HG03521 (cell line): ENCODE results near the gene PCNX2.
"Not testable (repeated sequence)": the region's sequence is repeated elsewhere in the genome, so short reads cannot be mapped to it uniquely, and the experiment has no call there.

Experiments
- ATAC-seq: cut with Tn5 transposase; IDR thresholded peaks from one replicate; pipeline ENCODE4 v1.9.1; 2021; ENCODE audit warnings: mild to moderate bottlenecking, moderate library complexity; ENCODE audit not compliant: unreplicated experiment

PCNX2 gene

GRCh38 chr1:233170741-233171140 lies 124.8 kb downstream of the PCNX2 start:
- no peak for ATAC-seq

- ATAC-seq, result no peak
Observed at GRCh38 chr1:233168384-233168783, 127.1 kb downstream of the PCNX2 start.

DNA sequence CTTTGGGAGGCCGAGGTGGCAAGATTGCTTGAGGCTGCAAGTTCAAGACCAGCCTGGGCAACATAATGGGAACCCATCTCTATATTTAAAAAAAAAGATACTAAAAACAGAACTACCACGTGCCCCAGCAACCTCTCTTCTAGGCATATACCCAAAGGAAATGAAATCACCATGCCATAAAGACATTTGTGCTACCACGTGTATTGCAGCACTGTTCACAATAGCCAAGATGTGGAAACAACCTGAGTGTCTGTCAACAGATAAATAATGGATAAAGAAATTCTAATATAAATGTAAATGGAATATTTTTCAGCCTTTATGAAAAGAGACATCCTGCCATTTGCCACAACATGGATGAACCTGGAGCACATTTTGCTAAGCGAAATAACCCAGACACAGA lies 128.6 kb downstream of the PCNX2 start:
- no peak for ATAC-seq

- ATAC-seq, result no peak
Observed at GRCh38 chr1:233163696-233164095, 131.8 kb downstream of the PCNX2 start.

DNA sequence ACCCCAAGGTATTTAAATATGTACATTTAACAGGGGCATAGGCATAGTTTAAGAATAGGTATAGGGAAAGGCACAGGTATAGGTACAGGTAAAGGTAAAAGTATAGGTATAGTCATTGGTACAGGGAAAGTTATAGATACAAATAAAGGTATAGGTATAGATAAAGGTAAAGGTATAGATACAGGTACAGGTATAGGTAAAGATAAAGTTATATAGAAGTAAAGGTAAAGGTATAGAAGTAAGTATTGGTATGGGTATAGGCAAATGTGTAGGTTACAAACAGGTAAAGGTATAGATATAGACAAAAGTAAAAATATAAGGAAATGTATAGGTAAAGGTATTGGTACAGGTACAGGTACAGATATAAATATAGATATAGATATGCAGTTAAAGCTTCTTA lies 137.2 kb downstream of the PCNX2 start:
- ATAC-seq, result no peak

DNA sequence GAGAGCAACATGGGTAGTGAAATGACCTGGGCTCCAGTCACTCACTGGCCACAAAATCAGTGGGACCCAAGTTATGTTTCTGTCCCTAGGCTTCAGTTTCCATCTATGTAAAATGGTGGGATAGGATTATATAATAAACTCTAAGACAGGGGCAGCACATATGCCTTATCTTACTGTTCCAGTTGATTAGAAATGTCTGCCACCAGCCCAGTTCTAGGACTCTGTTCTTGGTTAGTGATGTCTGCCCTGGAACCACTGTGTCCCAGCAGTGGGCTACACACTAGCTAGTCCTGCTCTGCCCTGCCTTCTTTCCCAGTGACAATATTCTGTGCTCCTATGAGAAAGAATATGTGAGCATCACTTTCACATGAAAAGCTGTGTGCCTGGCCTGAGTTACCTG lies 138.3 kb downstream of the PCNX2 start:
- ATAC-seq, result no peak

GRCh38 chr1:233151861-233152260 lies 143.7 kb downstream of the PCNX2 start:
- no peak for ATAC-seq

GRCh38 chr1:233144434-233144833 lies 151.1 kb downstream of the PCNX2 start:
- ATAC-seq, result no peak

GRCh38 chr1:233143241-233143640 lies 152.3 kb downstream of the PCNX2 start:
- no peak for ATAC-seq

DNA sequence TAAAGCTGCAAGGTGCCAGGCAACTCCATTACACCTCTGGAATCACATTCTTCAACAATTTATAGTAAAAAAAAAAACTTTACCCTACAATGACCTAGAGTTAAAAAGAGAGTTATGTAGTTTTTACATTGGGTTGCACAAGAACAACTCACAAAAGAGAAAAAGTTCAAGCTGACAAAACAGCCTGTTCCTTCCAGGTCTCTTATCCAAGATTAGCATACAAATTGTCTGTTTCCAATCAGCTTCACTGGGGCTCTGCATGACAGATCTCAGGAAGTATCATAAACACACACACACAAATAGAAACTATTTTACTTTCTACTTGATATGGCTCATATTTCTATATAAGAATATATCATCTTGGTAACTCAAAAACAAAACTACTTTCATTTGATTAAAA lies 154.6 kb downstream of the PCNX2 start:
- ATAC-seq, result no peak

GRCh38 chr1:233140499-233140898 lies 155.0 kb downstream of the PCNX2 start:
- ATAC-seq, result no peak

- ATAC-seq, result no peak
Observed at GRCh38 chr1:233138788-233139585, 156.5 kb downstream of the PCNX2 start.

DNA sequence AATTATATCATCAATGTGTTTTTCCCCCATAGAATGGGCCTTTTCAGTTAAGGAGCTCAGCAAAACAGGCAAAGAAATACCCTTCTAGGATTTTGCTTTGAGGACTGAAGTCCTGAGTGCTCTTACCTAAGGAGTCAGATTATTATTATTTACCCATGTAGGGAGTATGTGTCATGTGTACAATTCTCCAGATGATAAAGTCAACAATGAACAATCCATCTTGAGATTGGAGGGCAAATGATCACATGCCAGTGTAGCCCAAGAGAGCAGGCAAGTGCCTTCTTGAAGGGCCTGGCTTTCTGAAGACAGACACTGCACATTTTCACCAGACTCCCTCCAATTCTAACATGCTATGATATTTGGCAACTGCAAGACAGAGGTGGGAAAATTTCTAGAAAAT lies 159.7 kb downstream of the PCNX2 start:
- no peak for ATAC-seq

- no peak for ATAC-seq
Observed at GRCh38 chr1:233132445-233132844, 163.1 kb downstream of the PCNX2 start.

DNA sequence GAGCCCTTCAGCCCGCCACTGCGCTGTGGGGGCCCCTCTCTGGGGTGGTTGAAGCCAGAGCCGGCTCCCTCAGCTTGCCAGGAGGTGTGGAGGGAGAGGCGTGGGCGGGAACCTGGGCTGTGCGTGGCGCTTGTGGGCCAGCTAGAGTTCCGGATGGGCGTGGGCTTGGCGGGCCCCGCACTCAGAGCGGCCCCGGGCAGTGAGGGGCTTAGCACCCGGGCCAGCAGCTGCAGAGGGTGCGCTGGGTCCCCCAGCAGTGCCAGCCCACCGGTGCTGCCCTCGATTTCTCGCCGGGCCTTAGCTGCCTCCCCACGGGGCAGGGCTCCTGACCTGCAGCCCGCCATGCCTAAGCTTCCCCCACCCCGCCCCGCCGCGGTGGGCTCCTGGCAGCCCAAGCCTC lies 166.5 kb downstream of the PCNX2 start:
- not testable (repeated sequence) for ATAC-seq

- no peak for ATAC-seq
Observed at GRCh38 chr1:233127157-233127556, 168.4 kb downstream of the PCNX2 start.

DNA sequence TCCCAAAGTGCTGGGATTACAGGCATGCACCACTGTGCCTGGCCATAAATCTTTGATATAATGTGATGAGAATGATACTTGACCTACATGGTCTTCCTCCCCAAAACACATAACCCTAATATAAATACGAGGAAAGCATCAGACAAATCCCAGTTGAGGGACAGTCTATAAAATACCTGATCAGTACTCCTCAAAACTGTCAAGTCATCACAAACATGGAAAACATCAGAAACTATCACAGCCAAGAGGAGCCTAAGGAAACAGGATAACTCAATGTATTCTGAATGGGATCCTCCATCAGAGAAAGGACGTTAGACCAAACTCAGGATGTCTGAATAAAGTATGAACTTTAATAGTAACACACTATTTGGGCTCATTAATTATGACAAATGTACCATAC lies 172.7 kb downstream of the PCNX2 start:
- no peak for ATAC-seq

DNA sequence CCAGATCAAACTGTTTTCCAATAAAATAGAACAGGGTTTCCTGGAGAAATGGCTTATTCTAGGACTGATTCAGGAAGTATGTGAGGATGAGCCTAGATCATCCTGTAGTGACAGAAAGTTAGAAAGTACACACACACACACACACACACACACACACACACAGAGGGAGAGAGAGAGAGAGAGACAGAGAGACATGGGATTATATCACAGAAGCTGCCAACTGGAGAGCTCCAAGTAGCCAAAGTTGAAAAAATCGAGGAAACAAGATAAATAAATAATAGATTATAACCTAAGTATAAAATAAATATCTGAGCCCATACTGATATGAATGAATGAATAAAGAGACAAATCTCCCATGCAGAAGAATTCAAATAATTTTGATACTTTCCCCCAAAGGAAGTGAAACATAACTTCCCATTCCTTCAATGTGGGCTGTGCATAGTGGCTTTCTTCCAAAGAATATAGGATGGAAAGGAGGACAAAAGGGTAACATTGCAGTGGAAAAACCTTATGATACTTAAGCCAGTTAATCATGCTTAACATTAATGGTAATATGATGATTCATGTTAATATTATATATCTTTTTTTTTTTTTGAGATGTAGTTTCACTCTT lies 173.5 kb downstream of the PCNX2 start:
- no peak for ATAC-seq

DNA sequence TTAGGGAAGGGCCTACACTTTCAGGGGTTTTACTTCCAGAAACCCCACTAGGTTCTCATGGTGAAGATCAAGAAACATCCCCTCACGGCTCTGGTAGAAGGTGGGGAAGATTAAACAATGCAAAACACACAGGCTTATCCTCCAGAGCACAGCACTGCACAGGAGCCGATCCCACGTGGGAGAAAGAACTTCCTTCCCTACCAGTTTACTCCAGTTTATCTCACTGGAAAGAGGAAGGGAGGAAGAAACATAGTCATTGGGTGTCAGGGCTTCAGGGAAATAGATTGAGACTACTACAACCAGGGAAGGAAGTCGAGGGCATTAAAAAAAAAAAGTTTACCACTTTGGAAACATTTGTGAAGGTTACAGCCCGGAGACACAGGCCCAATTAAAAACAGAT lies 180.7 kb downstream of the PCNX2 start:
- no peak for ATAC-seq

- no peak for ATAC-seq
Observed at GRCh38 chr1:233114159-233114558, 181.4 kb downstream of the PCNX2 start.

DNA sequence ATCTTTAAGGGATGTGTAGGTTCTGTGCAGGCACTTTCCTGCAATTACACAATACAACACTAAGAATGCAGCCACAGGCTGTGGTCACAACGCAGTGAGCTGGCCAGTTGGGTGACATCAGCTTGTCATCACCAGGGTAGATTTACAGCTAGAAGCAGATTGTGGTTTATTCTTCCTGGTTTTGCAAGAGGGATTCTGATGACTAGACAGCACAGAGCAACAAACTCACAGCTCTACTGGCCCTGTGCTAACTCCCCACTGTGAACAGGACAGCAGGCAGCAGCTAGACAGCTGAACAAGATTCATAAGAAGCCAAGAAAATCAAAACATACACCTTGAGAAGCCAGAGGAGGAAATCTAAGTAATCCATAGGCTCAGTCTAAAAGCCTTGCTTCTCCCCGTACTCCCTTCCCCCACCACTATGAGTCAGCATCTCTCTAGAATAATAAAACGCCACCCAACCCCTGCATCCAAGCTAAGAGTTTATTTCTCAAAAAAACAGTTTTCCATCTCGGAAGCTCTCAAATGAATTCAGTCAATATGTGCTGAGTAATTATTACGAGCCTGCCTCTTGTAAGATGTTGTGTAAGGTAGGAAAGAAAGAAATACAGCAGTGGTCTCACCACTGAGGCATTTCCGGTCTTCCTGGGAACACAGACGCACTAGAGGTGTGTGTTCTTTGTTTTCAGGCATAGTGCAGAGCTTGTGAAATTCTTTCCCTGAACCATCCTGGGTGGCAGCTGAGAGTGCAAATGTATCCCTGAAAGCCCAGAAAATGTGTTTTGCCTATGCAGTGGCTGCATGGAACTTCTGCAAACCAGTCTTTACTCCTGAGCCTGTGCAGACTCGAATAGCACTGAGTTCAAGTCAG lies 182.3 kb downstream of the PCNX2 start:
- peak; percentile 54 for ATAC-seq
